ENCODE results near the gene BICD1. TPM values are rescaled to one million over a fixed set of nuclear protein-coding genes. Genes with fewer than 3 reads are reported as not detected.

Gene BICD1
- polyA plus RNA-seq, 1 experiment: 20.1 TPM

DNA sequence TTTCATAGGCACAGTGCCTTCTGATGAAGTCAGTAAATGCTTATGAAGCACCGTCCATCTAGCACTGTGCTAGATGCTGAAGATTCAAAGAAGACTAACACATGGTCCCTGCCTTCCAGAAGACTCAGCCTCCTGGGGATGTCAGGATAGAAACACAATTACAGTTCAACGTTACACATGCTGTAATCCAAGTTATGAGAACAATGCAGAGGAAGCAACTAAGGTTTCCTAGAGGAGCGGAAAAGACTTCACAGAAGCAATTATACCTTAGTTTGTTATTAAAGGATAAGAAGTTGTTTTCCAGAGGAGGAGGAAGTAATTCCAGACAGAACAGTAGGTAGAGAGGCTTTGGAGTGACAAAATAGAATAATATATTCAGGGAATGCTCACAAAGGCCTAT, 225.8 kb downstream of the BICD1 start:
- no peak overlapping the region for H3K27ac ChIP-seq (ENCODE audit: low read depth, low read length)
- no peaks in the 10 kb centered on the region for H3K9me3 ChIP-seq (ENCODE audit: control insufficient read depth, insufficient read depth, low read length)
- ChIA-PET POLR2A (no interaction called here), CTCF (interaction anchor here (0.9 to 1.0 kb wide), 2 partner anchors 20 to 679 kb away, joined by 3 to 6 read pairs; no protein-coding TSS in a partner anchor)
- H3K27me3 ChIP-seq (ENCODE audit: control insufficient read depth, insufficient read depth, low read length): no peaks in the 10 kb centered on the region
- no peak overlapping the region for H3K4me3 ChIP-seq (ENCODE audit: low read depth, low read length)
- TF ChIP-seq, protein P1, sequence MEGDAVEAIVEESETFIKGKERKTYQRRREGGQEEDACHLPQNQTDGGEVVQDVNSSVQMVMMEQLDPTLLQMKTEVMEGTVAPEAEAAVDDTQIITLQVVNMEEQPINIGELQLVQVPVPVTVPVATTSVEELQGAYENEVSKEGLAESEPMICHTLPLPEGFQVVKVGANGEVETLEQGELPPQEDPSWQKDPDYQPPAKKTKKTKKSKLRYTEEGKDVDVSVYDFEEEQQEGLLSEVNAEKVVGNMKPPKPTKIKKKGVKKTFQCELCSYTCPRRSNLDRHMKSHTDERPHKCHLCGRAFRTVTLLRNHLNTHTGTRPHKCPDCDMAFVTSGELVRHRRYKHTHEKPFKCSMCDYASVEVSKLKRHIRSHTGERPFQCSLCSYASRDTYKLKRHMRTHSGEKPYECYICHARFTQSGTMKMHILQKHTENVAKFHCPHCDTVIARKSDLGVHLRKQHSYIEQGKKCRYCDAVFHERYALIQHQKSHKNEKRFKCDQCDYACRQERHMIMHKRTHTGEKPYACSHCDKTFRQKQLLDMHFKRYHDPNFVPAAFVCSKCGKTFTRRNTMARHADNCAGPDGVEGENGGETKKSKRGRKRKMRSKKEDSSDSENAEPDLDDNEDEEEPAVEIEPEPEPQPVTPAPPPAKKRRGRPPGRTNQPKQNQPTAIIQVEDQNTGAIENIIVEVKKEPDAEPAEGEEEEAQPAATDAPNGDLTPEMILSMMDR (IDR thresholded peaks at IDR 0.05; ENCODE audit: low read depth, low read length): no peak
- DNase-seq (ENCODE audit: low read depth, low spot score): no peak

DNA sequence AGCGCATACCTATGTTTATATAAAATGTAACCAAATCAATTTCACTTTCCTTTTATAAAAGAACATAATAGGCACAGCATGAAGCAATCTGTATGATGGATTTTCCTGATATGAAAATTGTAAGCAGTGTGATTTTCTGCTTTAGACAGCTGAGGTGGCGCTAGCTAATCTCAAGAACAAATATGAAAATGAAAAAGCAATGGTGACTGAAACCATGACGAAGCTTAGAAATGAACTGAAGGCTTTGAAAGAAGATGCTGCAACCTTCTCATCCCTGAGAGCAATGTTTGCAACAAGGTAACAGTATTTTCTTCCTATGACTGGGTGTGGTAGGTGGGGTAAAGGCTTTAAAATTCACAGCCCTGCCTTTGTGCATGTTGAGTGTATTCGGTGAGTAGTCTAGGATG, 227.7 kb downstream of the BICD1 start:
- Histone ChIP-seq H3K27me3 (ENCODE audit: control insufficient read depth, insufficient read depth, low read length) (no peaks in the 10 kb centered on the region), H3K27ac (ENCODE audit: low read depth, low read length) (no peak overlapping the region), H3K4me3 (ENCODE audit: low read depth, low read length) (no peak overlapping the region), H3K9me3 (ENCODE audit: control insufficient read depth, insufficient read depth, low read length) (no peaks in the 10 kb centered on the region)
- TF ChIP-seq, protein P1 (IDR thresholded peaks at IDR 0.05; ENCODE audit: low read depth, low read length): no peak
- CTCF ChIA-PET: interaction anchor here (0.9 kb wide), 1 partner anchor 274 kb away, joined by 3 read pairs; no protein-coding TSS in a partner anchor
- POLR2A ChIA-PET: no interaction called here
- no peak for DNase-seq (ENCODE audit: low read depth, low spot score)

DNA sequence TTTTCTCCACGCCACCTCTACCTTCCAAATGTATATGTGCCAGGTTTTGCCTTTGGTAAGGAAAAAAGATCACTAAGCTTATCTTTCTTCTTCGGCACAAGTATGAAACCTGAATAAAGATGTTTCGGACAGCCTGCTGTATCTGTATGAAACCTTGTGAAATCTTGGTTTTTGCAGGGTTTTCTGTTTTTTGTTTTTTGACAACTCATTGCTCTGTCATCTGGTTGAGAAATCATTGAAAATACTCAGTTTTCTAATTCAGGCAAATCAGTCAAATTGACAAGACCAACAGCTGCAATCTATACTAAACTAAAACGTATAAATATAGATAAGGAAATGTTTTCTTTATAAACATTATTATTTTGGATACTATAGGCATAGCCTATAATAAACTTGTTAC, 229.6 kb downstream of the BICD1 start:
- ChIA-PET POLR2A (no interaction called here), CTCF (interaction anchor here (2.0 kb wide), 1 partner anchor 276 kb away, joined by 7 read pairs; no protein-coding TSS in a partner anchor)
- TF ChIP-seq, protein P1 (IDR thresholded peaks at IDR 0.05; ENCODE audit: low read depth, low read length): no peak
- H3K4me3 ChIP-seq (ENCODE audit: low read depth, low read length): no peak overlapping the region
- H3K27ac ChIP-seq (ENCODE audit: low read depth, low read length): no peak overlapping the region
- H3K27me3 ChIP-seq (ENCODE audit: control insufficient read depth, insufficient read depth, low read length): no peaks in the 10 kb centered on the region
- no peak for DNase-seq (ENCODE audit: low read depth, low spot score)
- no peaks in the 10 kb centered on the region for H3K9me3 ChIP-seq (ENCODE audit: control insufficient read depth, insufficient read depth, low read length)

DNA sequence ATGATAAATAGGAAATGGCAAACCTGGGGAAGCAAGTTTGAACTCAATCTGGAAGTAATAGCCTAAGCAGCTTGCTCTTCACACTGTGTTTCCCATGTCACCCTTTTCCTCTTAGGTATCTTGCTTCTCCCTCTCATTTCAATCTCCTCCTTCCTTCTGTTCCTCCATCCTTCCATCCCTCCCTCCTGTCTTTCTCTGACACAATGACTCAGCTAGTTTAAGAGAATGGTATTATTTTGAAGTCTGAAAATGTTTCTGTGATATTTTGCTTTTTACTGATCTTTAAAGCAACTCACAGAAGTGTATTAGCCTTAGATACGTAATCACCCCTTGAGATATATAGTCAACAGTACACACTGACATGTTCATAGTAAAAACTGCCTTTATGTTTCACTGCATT, 236.8 kb downstream of the BICD1 start:
- TF ChIP-seq, protein P1 (IDR thresholded peaks at IDR 0.05; ENCODE audit: low read depth, low read length): no peak
- POLR2A ChIA-PET: no interaction called here
- CTCF ChIA-PET: no interaction called here
- H3K27me3 ChIP-seq (ENCODE audit: control insufficient read depth, insufficient read depth, low read length): no peaks in the 10 kb centered on the region
- no peak for DNase-seq (ENCODE audit: low read depth, low spot score)
- no peaks in the 10 kb centered on the region for H3K9me3 ChIP-seq (ENCODE audit: control insufficient read depth, insufficient read depth, low read length)
- no peak overlapping the region for H3K27ac ChIP-seq (ENCODE audit: low read depth, low read length)
- no peak overlapping the region for H3K4me3 ChIP-seq (ENCODE audit: low read depth, low read length)

DNA sequence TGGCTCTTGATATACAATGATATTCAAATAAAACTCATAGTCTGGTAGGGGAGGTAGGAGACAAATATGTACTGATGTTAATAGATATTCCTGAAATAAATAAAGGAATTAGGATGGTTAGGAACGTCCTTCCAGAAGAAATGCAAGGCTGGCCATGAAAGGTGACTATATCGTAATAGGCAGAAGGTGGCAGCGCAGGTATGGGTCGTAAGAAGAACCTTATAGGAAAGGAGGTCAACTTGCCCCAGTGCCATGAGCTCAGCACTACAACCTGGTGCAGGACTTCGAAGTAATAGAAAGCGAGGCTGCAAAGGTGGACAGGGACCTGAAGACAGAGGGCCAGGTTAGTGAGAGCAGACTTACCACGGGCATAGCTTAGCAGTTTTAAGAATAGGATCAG, 237.4 kb downstream of the BICD1 start:
- TF ChIP-seq, protein P1 (IDR thresholded peaks at IDR 0.05; ENCODE audit: low read depth, low read length): no peak
- no peak for DNase-seq (ENCODE audit: low read depth, low spot score)
- H3K27me3 ChIP-seq (ENCODE audit: control insufficient read depth, insufficient read depth, low read length): no peaks in the 10 kb centered on the region
- no peaks in the 10 kb centered on the region for H3K9me3 ChIP-seq (ENCODE audit: control insufficient read depth, insufficient read depth, low read length)
- POLR2A ChIA-PET: no interaction called here
- no peak overlapping the region for H3K4me3 ChIP-seq (ENCODE audit: low read depth, low read length)
- no peak overlapping the region for H3K27ac ChIP-seq (ENCODE audit: low read depth, low read length)
- CTCF ChIA-PET: no interaction called here
